ENCODE data around the gene PHYKPL. TPM values are rescaled to one million over a fixed set of nuclear protein-coding genes. Genes with fewer than 3 reads are reported as not detected.

Gene PHYKPL
- total RNA-seq, 2 donors from 2014 or later = 43.4 to 135 TPM

GRCh38 chr5:178182158-178182876, 50.3 kb downstream of the PHYKPL start:
- Histone ChIP-seq H3K27me3 (replicated peaks; ENCODE audit: insufficient read depth) (no peaks in the 10 kb centered on the region), H3K27ac (no peak overlapping the region), H3K9me3 (no peaks in the 10 kb centered on the region), H3K4me3 (no peak overlapping the region), H3K4me1 (replicated peaks) (no peaks in the 10 kb centered on the region), H3K36me3 (no peaks in the 10 kb centered on the region)
- intact Hi-C loops (cut with DNase I) = no loop called here
- WGBS = 22% methylated on average over 4 of the region's 4 CpGs
- no peak for TF ChIP-seq POLR2A (IDR thresholded peaks at IDR 0.05)
- no peak for TF ChIP-seq POLR2AphosphoS5 (IDR thresholded peaks at IDR 0.05)
- TF ChIP-seq CTCF (IDR thresholded peaks at IDR 0.05) = no peak
- DNase-seq (ENCODE audit: low spot score) = no peak

GRCh38 chr5:178180141-178180863, 52.3 kb downstream of the PHYKPL start:
- DNase-seq (ENCODE audit: low spot score) = no peak
- Histone ChIP-seq H3K36me3 (no peaks in the 10 kb centered on the region), H3K4me3 (no peak overlapping the region), H3K27ac (no peak overlapping the region), H3K4me1 (replicated peaks) (no peaks in the 10 kb centered on the region), H3K9me3 (no peaks in the 10 kb centered on the region), H3K27me3 (replicated peaks; ENCODE audit: insufficient read depth) (no peaks in the 10 kb centered on the region)
- WGBS = 38% methylated on average over 9 of the region's 9 CpGs
- TF ChIP-seq POLR2A (IDR thresholded peaks at IDR 0.05) (no peak), CTCF (IDR thresholded peaks at IDR 0.05) (no peak), POLR2AphosphoS5 (IDR thresholded peaks at IDR 0.05) (no peak)
- intact Hi-C loops (cut with DNase I) = no loop called here

- no peaks in the 10 kb centered on the region for H3K36me3 ChIP-seq
- TF ChIP-seq POLR2A (IDR thresholded peaks at IDR 0.05) = no peak
- no peak for TF ChIP-seq CTCF (IDR thresholded peaks at IDR 0.05)
- no peak for TF ChIP-seq POLR2AphosphoS5 (IDR thresholded peaks at IDR 0.05)
- 93% methylated on average over 8 of the region's 8 CpGs for WGBS
- no peaks in the 10 kb centered on the region for H3K27me3 ChIP-seq (replicated peaks; ENCODE audit: insufficient read depth)
- DNase-seq (ENCODE audit: low spot score) = no peak
- intact Hi-C loops (cut with DNase I) = no loop called here
- no peaks in the 10 kb centered on the region for H3K4me1 ChIP-seq (replicated peaks)
- no peak overlapping the region for H3K4me3 ChIP-seq
- no peak overlapping the region for H3K27ac ChIP-seq
- no peaks in the 10 kb centered on the region for H3K9me3 ChIP-seq
Measured at GRCh38 chr5:178177569-178177968, 55.0 kb downstream of the PHYKPL start.

GRCh38 chr5:178176791-178177190, 55.8 kb downstream of the PHYKPL start:
- TF ChIP-seq POLR2AphosphoS5 (IDR thresholded peaks at IDR 0.05) = no peak
- TF ChIP-seq POLR2A (IDR thresholded peaks at IDR 0.05) = no peak
- TF ChIP-seq CTCF (IDR thresholded peaks at IDR 0.05) = no peak
- no peak for DNase-seq (ENCODE audit: low spot score)
- H3K4me3 ChIP-seq = no peak overlapping the region
- no peaks in the 10 kb centered on the region for H3K27me3 ChIP-seq (replicated peaks; ENCODE audit: insufficient read depth)
- no peaks in the 10 kb centered on the region for H3K4me1 ChIP-seq (replicated peaks)
- H3K36me3 ChIP-seq = no peaks in the 10 kb centered on the region
- no peaks in the 10 kb centered on the region for H3K9me3 ChIP-seq
- WGBS = 65% methylated on average over 6 of the region's 6 CpGs
- no peak overlapping the region for H3K27ac ChIP-seq
- intact Hi-C loops (cut with DNase I) = no loop called here

- intact Hi-C loops (cut with DNase I) = no loop called here
Measured at GRCh38 chr5:178174456-178174855, 58.1 kb downstream of the PHYKPL start.

More at GRCh38 chr5:178174456-178174855, 58.1 kb downstream of the PHYKPL start:
- TF ChIP-seq POLR2AphosphoS5 (IDR thresholded peaks at IDR 0.05) = no peak
- no peak for TF ChIP-seq CTCF (IDR thresholded peaks at IDR 0.05)
- TF ChIP-seq POLR2A (IDR thresholded peaks at IDR 0.05) = no peak
- Histone ChIP-seq H3K4me3 (no peak overlapping the region), H3K27ac (no peak overlapping the region), H3K9me3 (no peaks in the 10 kb centered on the region), H3K4me1 (replicated peaks) (no peaks in the 10 kb centered on the region), H3K27me3 (replicated peaks; ENCODE audit: insufficient read depth) (no peaks in the 10 kb centered on the region), H3K36me3 (no peaks in the 10 kb centered on the region)
- no peak for DNase-seq (ENCODE audit: low spot score)
- 82% methylated on average over 3 of the region's 3 CpGs for WGBS

All from prostate gland (tissue), 2 donors.